Prostate gland (tissue), 2 donors: Measurements from ENCODE around the gene IFNA2.

Source experiments
- CTCF ChIP-seq, 4 experiments: fragments of 200-600 bp in 2 of 4; fragments of 450-650 bp in 2 of 4; sonication (generic) in 2 of 4; IDR thresholded peaks; 1 replicate in 3 of 4; 2 replicates in 1 of 4; pipeline ENCODE4 v1.5.1; 2016 to 2019; ENCODE audit warnings: antibody characterized with exemption in 4 of 4, mild to moderate bottlenecking in 2 of 4, moderate library complexity in 2 of 4
- POLR2A ChIP-seq: fragments of 450-650 bp; IDR thresholded peaks from one replicate; pipeline ENCODE4 v1.6.1; 2016; ENCODE audit warnings: antibody characterized with exemption, mild to moderate bottlenecking
- POLR2AphosphoS5 ChIP-seq: sonication (generic); formaldehyde crosslinking; IDR thresholded peaks from one replicate; pipeline ENCODE4 v1.6.1; 2017; ENCODE audit warnings: antibody characterized with exemption

GRCh38 chr9:21415493-21416267 is 30.5 kb upstream of the IFNA2 start:
- no peak for TF ChIP-seq CTCF (IDR thresholded peaks at IDR 0.05)
- TF ChIP-seq POLR2A = no peak
- TF ChIP-seq POLR2AphosphoS5 = peak; percentile 39
